GM06990 (cell line): Measurements from ENCODE around the gene MAPKBP1.
A peak's percentile ranks its signal among the peaks of the same experiment; 100 is the strongest.

ENCODE experiments used
- DNase-seq: peaks from one replicate; pipeline ENCODE4 v3.0.0-alpha.2; 2011; ENCODE audit not compliant: insufficient read length; ENCODE audit errors: extremely low read depth
- H3K27me3 ChIP-seq: replicated peaks from 2 replicates; pipeline ENCODE4 v1.6.0; 2011; ENCODE audit warnings: low read length; ENCODE audit not compliant: control insufficient read depth, insufficient read depth
- H3K36me3 ChIP-seq: 2 replicates; pipeline ENCODE4 v1.5.1; 2011; ENCODE audit warnings: low read length; ENCODE audit not compliant: control insufficient read depth, insufficient read depth
- H3K4me3 ChIP-seq: replicated peaks from 2 replicates; pipeline ENCODE4 v1.5.1; 2011; ENCODE audit warnings: low read depth, mild to moderate bottlenecking, control low read depth, low read length
- CTCF ChIP-seq: IDR thresholded peaks from 2 replicates; pipeline ENCODE4 v1.5.1; 2011; ENCODE audit warnings: low read length, control low read depth, mild to moderate bottlenecking, inconsistent platforms; ENCODE audit not compliant: insufficient read depth, poor library complexity, severe bottlenecking

The MAPKBP1 gene

GRCh38 chr15:41811432-41812195, 37.3 kb downstream of the MAPKBP1 start:
- TF ChIP-seq CTCF: peak; percentile 90

GRCh38 chr15:41812820-41813375, 38.6 kb downstream of the MAPKBP1 start:
- Histone ChIP-seq H3K27me3 (no peaks in the 10 kb centered on the region), H3K4me3 (no peak overlapping the region), H3K36me3 (peaks cover 16% of the 10 kb centered on the region)
- no peak for TF ChIP-seq CTCF
- DNase-seq: no peak

More at GRCh38 chr15:41811432-41812195, 37.3 kb downstream of the MAPKBP1 start:
- peak; percentile 46 for DNase-seq
- H3K36me3 ChIP-seq: peaks cover 8% of the 10 kb centered on the region
- no peaks in the 10 kb centered on the region for H3K27me3 ChIP-seq
- no peak overlapping the region for H3K4me3 ChIP-seq

- Histone ChIP-seq H3K4me3 (no peak overlapping the region), H3K27me3 (no peaks in the 10 kb centered on the region), H3K36me3 (peaks cover 17% of the 10 kb centered on the region)
- no peak for TF ChIP-seq CTCF
- no peak for DNase-seq
Observed at GRCh38 chr15:41813426-41813825, 39.1 kb downstream of the MAPKBP1 start.

- Histone ChIP-seq H3K4me3 (no peak overlapping the region), H3K27me3 (no peaks in the 10 kb centered on the region), H3K36me3 (peaks cover 26% of the 10 kb centered on the region)
- TF ChIP-seq CTCF: no peak
- DNase-seq: no peak
Observed at GRCh38 chr15:41814534-41814933, 40.2 kb downstream of the MAPKBP1 start.

GRCh38 chr15:41816788-41817187, 42.5 kb downstream of the MAPKBP1 start:
- no peak for DNase-seq
- Histone ChIP-seq H3K27me3 (no peaks in the 10 kb centered on the region), H3K4me3 (no peak overlapping the region), H3K36me3 (peaks cover 26% of the 10 kb centered on the region)
- TF ChIP-seq CTCF: no peak
